Mucosa of stomach (tissue), 1 donor: Measurements from ENCODE around the gene POT1.

Source experiments
- H3K27me3 ChIP-seq: one replicate; pipeline ENCODE4 v1.7.0; 2013; ENCODE audit warnings: mild to moderate bottlenecking, low read length; ENCODE audit not compliant: control insufficient read depth, insufficient read depth
- H3K36me3 ChIP-seq: one replicate; pipeline ENCODE4 v1.7.0; 2013; ENCODE audit warnings: low read length; ENCODE audit not compliant: control insufficient read depth, insufficient read depth
- H3K4me1 ChIP-seq: one replicate; pipeline ENCODE4 v1.7.0; 2013; ENCODE audit warnings: mild to moderate bottlenecking, low read length; ENCODE audit not compliant: control insufficient read depth, insufficient read depth
- H3K4me3 ChIP-seq: one replicate; pipeline ENCODE4 v1.7.0; 2013; ENCODE audit warnings: low read length
- H3K9ac ChIP-seq: one replicate; pipeline ENCODE4 v1.7.0; 2013; ENCODE audit warnings: mild to moderate bottlenecking, low read length, moderate library complexity
- H3K9me3 ChIP-seq: one replicate; pipeline ENCODE4 v1.7.0; 2013; ENCODE audit warnings: mild to moderate bottlenecking, low read length, moderate library complexity; ENCODE audit not compliant: control insufficient read depth
- donor health status: Pancreatic carcinoma.

POT1 gene

DNA sequence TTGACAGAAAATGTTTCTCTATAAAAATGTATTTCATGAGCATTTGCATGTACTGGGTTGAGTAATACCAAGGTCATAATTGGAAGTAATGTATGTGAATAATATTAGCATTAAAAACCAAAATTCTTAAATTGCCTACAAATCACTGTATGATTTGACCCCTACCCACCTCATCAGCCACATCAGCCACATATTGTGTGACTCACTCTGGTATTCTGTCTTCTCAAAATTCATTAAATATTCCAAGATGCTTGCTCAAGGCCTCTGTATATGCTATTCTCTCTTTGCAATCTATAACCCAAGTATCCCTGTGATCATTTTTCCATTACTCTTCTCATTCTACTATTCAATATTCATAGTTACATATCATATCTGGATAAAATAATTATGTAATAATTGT, 21.4 kb downstream of the POT1 start:
- no peaks in the 10 kb centered on the region for H3K27me3 ChIP-seq
- no peaks in the 10 kb centered on the region for H3K4me1 ChIP-seq
- no peaks in the 10 kb centered on the region for H3K36me3 ChIP-seq
- no peak overlapping the region for H3K9ac ChIP-seq
- no peaks in the 10 kb centered on the region for H3K9me3 ChIP-seq
- no peak overlapping the region for H3K4me3 ChIP-seq

- H3K9ac ChIP-seq: no peak overlapping the region
- no peaks in the 10 kb centered on the region for H3K9me3 ChIP-seq
- H3K36me3 ChIP-seq: no peaks in the 10 kb centered on the region
- H3K4me3 ChIP-seq: no peak overlapping the region
- no peaks in the 10 kb centered on the region for H3K4me1 ChIP-seq
- no peaks in the 10 kb centered on the region for H3K27me3 ChIP-seq
Observed at GRCh38 chr7:124907490-124907889, 22.1 kb downstream of the POT1 start.

- Histone ChIP-seq H3K27me3 (no peaks in the 10 kb centered on the region), H3K36me3 (no peaks in the 10 kb centered on the region)
Observed at GRCh38 chr7:124898531-124898930, 31.1 kb downstream of the POT1 start.

DNA sequence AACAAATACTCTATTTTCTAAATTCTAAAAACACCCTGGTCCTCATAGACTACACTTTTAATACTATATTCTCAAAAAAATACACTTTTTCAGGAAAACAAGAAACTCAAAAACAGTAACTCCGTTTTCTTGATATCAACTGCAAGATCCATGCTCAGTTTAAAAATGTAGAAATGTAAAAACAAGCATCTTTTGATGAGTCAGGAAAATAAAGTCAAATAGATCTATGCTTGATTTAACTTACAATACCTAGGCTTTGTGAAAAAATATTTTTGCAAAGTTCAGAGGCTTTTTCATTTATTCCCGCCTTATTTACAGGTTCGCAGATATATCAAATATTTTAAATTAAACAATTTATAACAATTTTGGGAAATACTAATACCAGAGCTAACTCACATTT, 33.6 kb downstream of the POT1 start:
- Histone ChIP-seq H3K9ac (no peak overlapping the region), H3K4me3 (no peak overlapping the region), H3K36me3 (no peaks in the 10 kb centered on the region), H3K27me3 (no peaks in the 10 kb centered on the region), H3K4me1 (no peaks in the 10 kb centered on the region), H3K9me3 (no peaks in the 10 kb centered on the region)

More at GRCh38 chr7:124898531-124898930, 31.1 kb downstream of the POT1 start:
- H3K9ac ChIP-seq: no peak overlapping the region
- no peaks in the 10 kb centered on the region for H3K9me3 ChIP-seq
- H3K4me3 ChIP-seq: no peak overlapping the region
- H3K4me1 ChIP-seq: no peaks in the 10 kb centered on the region

- H3K4me1 ChIP-seq: no peaks in the 10 kb centered on the region
- no peak overlapping the region for H3K9ac ChIP-seq
- H3K9me3 ChIP-seq: no peaks in the 10 kb centered on the region
- H3K4me3 ChIP-seq: no peak overlapping the region
- no peaks in the 10 kb centered on the region for H3K36me3 ChIP-seq
- no peaks in the 10 kb centered on the region for H3K27me3 ChIP-seq
Observed at GRCh38 chr7:124893140-124893827, 36.3 kb downstream of the POT1 start.

- Histone ChIP-seq H3K36me3 (no peaks in the 10 kb centered on the region), H3K9me3 (no peaks in the 10 kb centered on the region), H3K27me3 (no peaks in the 10 kb centered on the region), H3K4me3 (no peak overlapping the region), H3K9ac (no peak overlapping the region), H3K4me1 (no peaks in the 10 kb centered on the region)
Observed at GRCh38 chr7:124887247-124887646, 42.4 kb downstream of the POT1 start.

- Histone ChIP-seq H3K4me1 (no peaks in the 10 kb centered on the region), H3K4me3 (no peak overlapping the region), H3K27me3 (no peaks in the 10 kb centered on the region), H3K9me3 (no peaks in the 10 kb centered on the region), H3K36me3 (no peaks in the 10 kb centered on the region), H3K9ac (no peak overlapping the region)
Observed at GRCh38 chr7:124881981-124882380, 47.6 kb downstream of the POT1 start.

DNA sequence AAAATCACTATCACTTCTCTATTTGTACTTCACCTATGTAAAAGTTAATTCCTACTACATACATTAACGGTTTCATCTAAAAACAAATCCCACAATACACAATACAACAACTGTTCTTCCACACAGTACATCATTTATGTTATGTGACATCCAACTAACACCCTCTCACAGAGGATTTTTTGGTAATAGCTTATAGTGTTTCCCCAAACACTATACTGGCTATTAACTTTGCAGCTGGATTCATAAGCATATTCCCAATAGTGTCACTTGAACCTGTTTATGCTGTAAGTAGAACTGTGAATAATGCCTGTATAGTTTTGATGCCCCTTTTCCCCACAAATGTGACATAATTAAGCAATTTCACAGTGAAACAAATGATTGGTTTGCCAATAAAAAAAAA, 49.9 kb downstream of the POT1 start:
- Histone ChIP-seq H3K4me1 (no peaks in the 10 kb centered on the region), H3K4me3 (no peak overlapping the region), H3K36me3 (no peaks in the 10 kb centered on the region), H3K9me3 (no peaks in the 10 kb centered on the region), H3K27me3 (no peaks in the 10 kb centered on the region), H3K9ac (no peak overlapping the region)

- Histone ChIP-seq H3K9me3 (no peaks in the 10 kb centered on the region), H3K36me3 (no peaks in the 10 kb centered on the region), H3K4me1 (no peaks in the 10 kb centered on the region), H3K9ac (no peak overlapping the region), H3K27me3 (no peaks in the 10 kb centered on the region), H3K4me3 (no peak overlapping the region)
Observed at GRCh38 chr7:124879103-124879502, 50.5 kb downstream of the POT1 start.

- Histone ChIP-seq H3K9ac (no peak overlapping the region), H3K4me1 (no peaks in the 10 kb centered on the region), H3K9me3 (no peaks in the 10 kb centered on the region), H3K36me3 (no peaks in the 10 kb centered on the region), H3K4me3 (no peak overlapping the region), H3K27me3 (no peaks in the 10 kb centered on the region)
Observed at GRCh38 chr7:124874644-124875163, 54.9 kb downstream of the POT1 start.

DNA sequence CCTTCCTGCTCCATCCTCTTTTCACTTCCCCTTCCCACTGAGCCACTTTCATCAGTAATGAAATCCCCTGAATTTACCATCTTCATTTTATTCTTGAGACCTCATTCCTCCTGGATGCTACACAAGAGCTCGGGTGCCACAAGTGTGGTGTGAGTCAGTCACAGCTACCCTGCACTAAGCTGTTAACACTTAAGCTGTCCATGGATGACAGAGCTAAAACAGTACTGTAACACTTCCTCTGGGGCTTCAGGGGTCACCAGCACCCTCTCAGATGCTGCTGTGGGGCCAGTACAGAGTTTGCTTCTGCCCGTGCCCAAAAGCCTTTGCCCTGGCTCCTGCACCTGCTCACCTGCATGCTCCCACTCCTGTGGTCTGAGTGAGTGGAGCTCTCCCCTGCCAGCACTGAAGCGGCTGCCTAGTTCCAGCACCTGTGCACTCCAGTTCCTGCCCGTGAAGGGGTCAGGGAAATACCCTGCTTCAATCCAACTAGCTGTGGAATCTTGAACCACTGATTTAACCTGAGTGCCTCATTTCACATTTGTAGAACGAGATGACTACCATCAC, 71.9 kb downstream of the POT1 start:
- H3K4me3 ChIP-seq: no peak overlapping the region
- H3K9ac ChIP-seq: no peak overlapping the region
- H3K27me3 ChIP-seq: no peaks in the 10 kb centered on the region
- no peaks in the 10 kb centered on the region for H3K9me3 ChIP-seq
- H3K4me1 ChIP-seq: no peaks in the 10 kb centered on the region
- H3K36me3 ChIP-seq: no peaks in the 10 kb centered on the region

DNA sequence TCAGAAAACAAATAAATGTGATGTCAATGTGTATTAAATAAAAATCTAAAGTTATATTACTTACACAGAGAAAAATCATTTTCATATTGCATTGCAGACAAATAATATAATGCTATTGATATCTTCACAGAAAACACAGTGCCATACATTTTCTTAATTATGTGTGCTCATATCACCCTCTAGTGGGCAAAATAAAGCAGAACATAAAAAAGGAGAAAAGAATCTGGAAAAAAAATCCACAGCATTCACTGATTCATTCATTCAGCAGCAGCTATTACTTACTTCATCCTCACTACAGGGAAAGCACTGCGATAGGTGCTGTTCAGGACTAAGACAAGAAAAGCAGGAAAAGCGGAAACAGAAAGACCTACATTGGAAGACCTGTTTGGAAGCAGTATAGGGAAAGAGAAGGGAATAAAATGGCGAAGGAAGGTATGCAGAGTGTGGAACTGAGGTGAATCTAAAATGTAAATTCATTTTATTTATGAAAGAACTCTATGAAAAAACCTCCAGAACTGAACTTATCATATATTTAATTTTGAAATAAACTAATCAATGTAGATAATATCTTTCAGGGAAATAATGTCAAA, 73.2 kb downstream of the POT1 start:
- no peak overlapping the region for H3K4me3 ChIP-seq
- no peaks in the 10 kb centered on the region for H3K36me3 ChIP-seq
- no peaks in the 10 kb centered on the region for H3K9me3 ChIP-seq
- H3K27me3 ChIP-seq: no peaks in the 10 kb centered on the region
- H3K4me1 ChIP-seq: no peaks in the 10 kb centered on the region
- no peak overlapping the region for H3K9ac ChIP-seq
